Loucy (cell line): ENCODE measurements around the gene UPK3B.
"Not testable (repeated sequence)": the region's sequence is repeated elsewhere in the genome, so short reads cannot be mapped to it uniquely, and the experiment has no call there.

Source experiments
- H2AFZ ChIP-seq: fragments of 200-600 bp; sonication (generic); 2 replicates; pipeline ENCODE4 v1.6.0; 2016; ENCODE audit warnings: antibody characterized with exemption, mild to moderate bottlenecking, low read length, moderate library complexity
- H3F3A ChIP-seq: fragments of 200-600 bp; 2 replicates; pipeline ENCODE4 v1.6.0; 2016; ENCODE audit warnings: antibody characterized with exemption, low read depth, mild to moderate bottlenecking
- H3K27me3 ChIP-seq: fragments of 200-600 bp; sonication (generic); 2 replicates; pipeline ENCODE4 v1.6.1; 2014; ENCODE audit warnings: low read length, mild to moderate bottlenecking; ENCODE audit not compliant: insufficient read depth, poor library complexity, severe bottlenecking
- H3K36me3 ChIP-seq: fragments of 200-600 bp; sonication (generic); 2 replicates; pipeline ENCODE4 v1.6.1; 2016; ENCODE audit warnings: low read length; ENCODE audit not compliant: insufficient read depth
- H3K4me1 ChIP-seq: fragments of 200-600 bp; sonication (generic); 2 replicates; pipeline ENCODE4 v1.5.1; 2014; ENCODE audit warnings: low read length, mild to moderate bottlenecking; ENCODE audit not compliant: insufficient read depth, poor library complexity, severe bottlenecking
- H3K4me2 ChIP-seq: fragments of 200-600 bp; sonication (generic); 2 replicates; pipeline ENCODE4 v1.6.0; 2014; ENCODE audit warnings: antibody characterized with exemption, low read length, low read depth, mild to moderate bottlenecking; ENCODE audit not compliant: poor library complexity, severe bottlenecking
- H3K4me3 ChIP-seq: fragments of 200-600 bp; sonication (generic); 2 replicates; pipeline ENCODE4 v1.5.1; 2014; ENCODE audit warnings: low read length, mild to moderate bottlenecking, mixed read lengths; ENCODE audit not compliant: poor library complexity, severe bottlenecking
- H3K79me2 ChIP-seq: fragments of 200-600 bp; sonication (generic); 2 replicates; pipeline ENCODE4 v1.6.1; 2014; ENCODE audit warnings: low read length; ENCODE audit not compliant: insufficient read depth
- H3K9ac ChIP-seq: fragments of 200-600 bp; sonication (generic); 2 replicates; pipeline ENCODE4 v1.6.0; 2014; ENCODE audit warnings: mild to moderate bottlenecking, low read depth, low read length, moderate library complexity; ENCODE audit not compliant: poor library complexity, severe bottlenecking
- H3K9me2 ChIP-seq: fragments of 200-600 bp; sonication (generic); replicated peaks from 2 replicates; pipeline ENCODE4 v1.6.1; 2016; ENCODE audit warnings: low read depth, low read length, mixed read lengths
- H3K9me3 ChIP-seq: fragments of 200-600 bp; sonication (generic); 2 replicates; pipeline ENCODE4 v1.6.1; 2014; ENCODE audit warnings: mild to moderate bottlenecking, antibody characterized with exemption, low read length, low read depth; ENCODE audit not compliant: insufficient read depth
- H4K20me1 ChIP-seq: fragments of 200-600 bp; sonication (generic); 2 replicates; pipeline ENCODE4 v1.6.0; 2014; ENCODE audit warnings: antibody characterized with exemption, low read length, mild to moderate bottlenecking; ENCODE audit not compliant: insufficient read depth, poor library complexity, severe bottlenecking
- CTCF ChIP-seq: fragments of 200-600 bp; sonication (generic); conservative IDR thresholded peaks from 2 replicates; pipeline ENCODE4 v1.5.1; 2014; ENCODE audit warnings: mild to moderate bottlenecking, antibody characterized with exemption, low read length
- EZH2phosphoT487 ChIP-seq: fragments of 200-600 bp; IDR thresholded peaks from 2 replicates; pipeline ENCODE4 v1.6.1; 2018; ENCODE audit warnings: antibody characterized with exemption, mild to moderate bottlenecking, moderate library complexity, borderline replicate concordance

Gene UPK3B

DNA sequence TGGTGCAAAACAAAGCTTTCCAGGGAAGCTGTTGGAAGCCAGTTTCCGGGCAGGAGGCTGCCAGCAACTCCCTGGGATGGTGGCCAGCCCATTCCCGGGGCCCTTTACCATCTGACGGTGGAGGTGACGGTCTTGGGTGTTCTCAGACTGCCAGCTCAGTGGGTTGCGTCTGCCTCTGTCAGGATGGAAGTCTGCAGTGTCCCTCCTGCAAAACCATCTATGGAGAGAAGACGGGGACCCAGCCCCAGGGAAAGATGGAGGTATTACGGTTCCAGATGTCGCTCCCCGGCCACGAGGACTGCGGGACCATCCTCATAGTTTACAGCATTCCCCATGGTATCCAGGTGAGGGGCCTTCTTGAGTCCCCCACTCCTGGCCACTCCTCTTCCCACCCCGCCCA, 7.1 kb upstream of the UPK3B start:
- H3K79me2 ChIP-seq, H3K4me1 ChIP-seq, H3K27me3 ChIP-seq, H3K9ac ChIP-seq, H2AFZ ChIP-seq, H3K36me3 ChIP-seq, H4K20me1 ChIP-seq, H3K4me3 ChIP-seq, H3K4me2 ChIP-seq, H3K9me3 ChIP-seq, H3K9me2 ChIP-seq, H3F3A ChIP-seq: not testable (repeated sequence)

- not testable (repeated sequence) for H3K4me3 ChIP-seq, H3K79me2 ChIP-seq, H2AFZ ChIP-seq, H3F3A ChIP-seq, H3K9ac ChIP-seq, H3K9me2 ChIP-seq, H3K9me3 ChIP-seq, H3K4me1 ChIP-seq, H4K20me1 ChIP-seq, H3K4me2 ChIP-seq, H3K36me3 ChIP-seq, H3K27me3 ChIP-seq
Observed at GRCh38 chr7:76504351-76505167, 5.8 kb upstream of the UPK3B start.

GRCh38 chr7:76505168-76506080, 4.9 kb upstream of the UPK3B start:
- Histone ChIP-seq H3K4me2 (no peak overlapping the region), H3K4me1 (peaks cover 2% of the 10 kb centered on the region), H3K36me3 (peaks cover 5% of the 10 kb centered on the region; the same call in 1 of the 2 replicates), H3K9me2 (no peaks in the 10 kb centered on the region), H3K4me3 (no peak overlapping the region), H3K9ac (no peak overlapping the region), H4K20me1 (no peaks in the 10 kb centered on the region), H3K9me3 (no peaks in the 10 kb centered on the region), H3K79me2 (no peaks in the 10 kb centered on the region), H3F3A (no peaks in the 10 kb centered on the region), H2AFZ (no peak overlapping the region), H3K27me3 (no peaks in the 10 kb centered on the region)
- no peak for TF ChIP-seq CTCF
- no peak for TF ChIP-seq EZH2phosphoT487

- no peak for TF ChIP-seq EZH2phosphoT487
- no peak for TF ChIP-seq CTCF
- Histone ChIP-seq H3K36me3 (peaks cover 5% of the 10 kb centered on the region; the same call in 1 of the 2 replicates), H3F3A (no peaks in the 10 kb centered on the region), H3K4me1 (peaks cover 2% of the 10 kb centered on the region), H3K79me2 (no peaks in the 10 kb centered on the region), H3K4me3 (no peak overlapping the region), H4K20me1 (no peaks in the 10 kb centered on the region), H3K4me2 (no peak overlapping the region), H3K9ac (no peak overlapping the region), H3K27me3 (no peaks in the 10 kb centered on the region), H3K9me2 (no peaks in the 10 kb centered on the region), H3K9me3 (no peaks in the 10 kb centered on the region), H2AFZ (no peak overlapping the region)
Observed at GRCh38 chr7:76506081-76506440, 4.3 kb upstream of the UPK3B start.

- H3K4me1 ChIP-seq, H3K27me3 ChIP-seq, H2AFZ ChIP-seq, H3K9me2 ChIP-seq, H3K4me2 ChIP-seq, H3K9me3 ChIP-seq, H3K79me2 ChIP-seq, H3F3A ChIP-seq, H4K20me1 ChIP-seq, H3K36me3 ChIP-seq, H3K4me3 ChIP-seq, H3K9ac ChIP-seq: not testable (repeated sequence)
Observed at GRCh38 chr7:76506643-76507042, 3.7 kb upstream of the UPK3B start.
